GM18505 (cell line): ENCODE data around the gene JMY.
"Not testable (repeated sequence)": the region's sequence is repeated elsewhere in the genome, so short reads cannot be mapped to it uniquely, and the experiment has no call there.

ENCODE experiments used
- ATAC-seq: cut with Tn5 transposase; IDR thresholded peaks from one replicate; pipeline ENCODE4 v1.9.1; 2021; ENCODE audit not compliant: unreplicated experiment
- POLR2A ChIP-seq: IDR thresholded peaks from 4 replicates; pipeline ENCODE4 v1.6.1; 2011; ENCODE audit warnings: borderline replicate concordance; ENCODE audit not compliant: insufficient read depth, insufficient read length; ENCODE audit errors: extremely low read depth

JMY gene

DNA sequence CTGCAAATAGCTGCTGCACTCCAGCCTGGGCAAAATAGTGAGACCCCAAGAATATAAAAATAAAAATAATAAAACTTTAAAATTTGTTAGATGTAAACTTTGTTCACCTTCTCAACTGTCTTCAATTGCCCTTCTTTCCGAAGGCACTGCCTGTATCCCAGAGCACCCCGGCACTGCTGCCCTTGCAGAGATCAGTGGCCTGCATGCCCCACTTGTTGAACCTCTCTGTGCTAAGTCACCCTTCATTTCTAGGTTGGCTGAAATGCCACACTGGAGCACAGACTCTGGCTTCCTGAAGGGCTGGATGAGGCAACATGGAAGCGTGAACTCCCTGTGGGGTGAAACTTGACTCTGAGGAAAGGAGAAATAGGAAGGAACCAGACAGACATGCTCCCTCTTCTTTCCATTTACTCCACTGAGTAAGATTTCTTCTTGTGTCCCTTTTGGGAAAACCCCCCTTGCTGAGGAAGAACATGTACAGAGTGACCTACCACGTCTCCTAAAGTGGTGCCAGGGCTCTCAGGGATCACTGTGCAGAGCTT, 8.4 kb upstream of the JMY start:
- TF ChIP-seq POLR2A, result no peak
- ATAC-seq, result no peak

DNA sequence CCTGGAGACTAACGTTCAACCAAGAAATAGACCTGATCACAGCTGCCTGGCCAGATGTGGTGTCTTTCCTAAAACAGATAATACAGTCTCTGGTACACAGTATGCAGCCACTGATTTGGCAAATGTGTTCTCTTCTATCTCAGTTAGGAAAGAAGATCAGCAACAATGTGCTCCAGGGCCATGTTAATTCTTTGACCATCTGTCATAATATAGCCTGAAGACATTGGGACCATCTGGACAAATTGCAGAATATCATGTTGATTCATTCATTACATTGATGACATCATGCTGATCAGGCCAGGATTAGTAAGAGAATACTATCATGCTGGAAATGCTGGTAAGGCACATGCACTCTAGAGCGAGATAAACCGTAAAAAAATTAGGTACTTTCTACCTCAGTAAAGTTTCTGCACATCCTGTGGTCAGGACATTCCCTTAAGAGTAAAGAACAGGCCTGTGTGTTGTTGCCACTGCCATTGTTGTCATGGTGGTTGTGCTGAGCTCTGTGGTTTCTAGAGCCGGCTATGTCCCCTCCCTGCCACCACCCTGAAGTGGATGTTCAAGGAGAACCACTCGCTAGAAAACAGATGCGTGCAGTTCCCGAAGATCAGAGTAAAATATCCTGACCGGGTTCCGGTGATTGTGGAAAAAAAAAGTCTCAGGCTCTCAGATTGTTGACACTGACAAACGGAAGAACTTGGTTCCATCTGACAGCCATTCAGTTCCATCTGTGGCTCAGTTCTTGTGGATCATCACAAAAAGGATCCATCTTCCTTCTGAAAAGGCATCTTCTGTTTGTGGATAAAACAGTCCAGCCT, 6.4 kb upstream of the JMY start:
- ATAC-seq, result no peak
- no peak for TF ChIP-seq POLR2A

DNA sequence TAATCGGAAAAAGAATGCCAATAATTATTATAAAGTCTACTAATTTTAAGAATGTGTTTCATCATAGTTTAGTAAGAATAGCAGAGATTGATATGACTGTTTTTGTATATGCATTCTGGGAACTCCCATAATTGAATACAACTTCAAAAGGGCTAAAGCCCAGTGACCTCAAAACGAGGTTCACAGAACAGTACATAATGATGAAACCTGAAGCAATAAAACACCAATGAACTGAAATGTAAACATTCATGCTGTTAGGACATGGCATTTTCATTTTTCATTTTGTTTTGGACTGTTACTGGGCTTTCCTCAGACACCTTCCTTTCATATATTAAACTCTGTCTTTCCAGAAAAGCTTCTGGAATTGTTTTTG, 684 bp upstream of the JMY start:
- TF ChIP-seq POLR2A, result no peak
- peak; percentile 18 for ATAC-seq

DNA sequence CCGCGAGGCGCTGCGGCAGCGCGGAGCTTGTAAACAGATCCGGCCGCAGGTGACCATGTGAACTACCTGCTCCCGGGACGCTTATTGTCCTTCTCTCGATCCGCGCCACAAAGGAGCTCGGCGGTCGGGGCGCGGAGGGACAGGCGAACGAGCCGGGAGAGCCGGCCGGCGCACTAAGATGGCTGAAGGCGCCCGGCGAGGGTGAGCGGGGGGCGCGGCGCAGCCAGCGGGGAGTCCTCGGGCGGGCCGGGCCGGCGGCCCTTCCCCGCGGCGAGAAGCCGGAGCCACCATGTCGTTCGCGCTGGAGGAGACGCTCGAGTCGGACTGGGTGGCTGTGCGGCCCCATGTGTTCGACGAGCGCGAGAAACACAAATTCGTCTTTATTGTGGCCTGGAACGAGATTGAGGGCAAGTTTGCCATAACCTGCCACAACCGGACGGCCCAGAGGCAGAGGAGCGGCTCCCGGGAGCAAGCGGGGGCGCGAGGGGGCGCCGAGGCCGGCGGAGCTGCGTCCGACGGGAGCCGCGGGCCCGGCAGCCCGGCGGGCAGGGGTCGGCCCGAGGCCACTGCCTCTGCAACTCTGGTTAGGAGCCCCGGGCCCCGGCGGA, 535 bp downstream of the JMY start:
- TF ChIP-seq POLR2A, result no peak
- peak; percentile 16 for ATAC-seq

DNA sequence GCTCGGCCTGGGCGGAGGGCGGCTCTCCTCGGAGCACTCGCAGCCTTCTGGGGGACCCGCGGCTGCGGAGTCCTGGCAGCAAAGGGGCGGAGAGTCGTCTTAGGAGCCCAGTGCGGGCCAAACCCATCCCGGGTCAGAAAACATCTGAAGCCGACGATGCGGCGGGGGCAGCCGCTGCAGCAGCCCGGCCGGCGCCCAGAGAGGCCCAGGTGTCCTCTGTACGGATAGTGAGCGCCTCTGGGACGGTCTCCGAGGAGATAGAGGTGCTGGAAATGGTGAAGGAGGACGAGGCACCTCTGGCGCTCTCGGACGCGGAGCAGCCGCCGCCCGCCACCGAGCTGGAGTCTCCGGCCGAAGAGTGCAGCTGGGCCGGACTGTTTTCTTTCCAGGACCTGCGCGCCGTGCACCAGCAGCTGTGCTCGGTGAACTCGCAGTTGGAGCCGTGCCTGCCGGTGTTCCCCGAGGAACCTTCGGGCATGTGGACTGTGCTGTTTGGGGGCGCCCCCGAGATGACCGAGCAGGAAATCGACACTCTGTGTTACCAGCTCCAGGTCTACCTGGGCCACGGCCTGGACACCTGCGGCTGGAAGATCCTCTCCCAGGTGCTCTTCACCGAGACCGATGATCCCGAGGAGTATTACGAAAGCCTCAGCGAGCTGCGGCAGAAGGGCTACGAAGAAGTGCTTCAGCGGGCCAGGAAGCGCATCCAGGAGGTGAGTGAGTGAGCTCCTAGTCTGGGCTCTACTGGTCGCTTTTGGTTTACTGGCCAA, 1.2 kb downstream of the JMY start:
- peak; percentile 14 for ATAC-seq
- peak; percentile 34 for TF ChIP-seq POLR2A

DNA sequence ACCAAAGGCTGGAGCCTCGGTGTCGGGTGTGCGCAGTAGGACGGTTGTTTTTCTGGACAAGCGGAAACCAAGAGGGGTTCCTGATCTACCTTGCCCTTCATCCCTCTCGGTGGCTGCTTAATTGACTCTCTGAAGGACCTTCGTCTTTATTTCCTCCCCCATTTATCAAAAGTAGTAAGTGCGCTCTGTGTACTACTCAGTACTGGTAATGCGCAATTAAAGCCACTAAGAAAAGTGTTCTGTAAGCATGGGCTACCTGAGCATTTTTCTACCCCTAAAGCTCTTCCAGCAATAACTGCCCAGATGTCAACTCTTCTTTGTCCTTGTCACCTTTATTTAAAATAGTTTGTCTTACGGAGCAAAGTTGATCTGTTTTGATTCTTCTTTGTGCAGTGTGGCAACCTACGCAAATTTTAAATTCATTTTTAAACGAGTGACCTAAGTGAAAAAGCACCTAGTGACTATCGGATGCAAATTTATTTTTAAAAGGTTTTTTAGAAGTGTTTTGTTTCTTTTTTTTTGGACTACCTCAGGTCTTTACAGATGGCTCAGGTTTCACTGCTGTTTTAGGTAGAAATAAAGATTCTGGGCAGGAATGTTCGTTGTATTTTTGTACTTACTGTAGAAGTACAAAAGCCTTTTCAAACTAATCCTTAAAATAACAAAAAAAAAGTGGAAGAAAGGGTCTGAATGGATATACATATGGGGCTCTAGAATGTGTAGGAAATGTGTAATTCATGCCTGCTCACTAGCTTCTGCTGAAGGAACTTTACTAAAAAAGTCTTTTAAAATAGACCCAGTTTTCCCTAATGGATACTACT, 2.0 kb downstream of the JMY start:
- no peak for ATAC-seq

DNA sequence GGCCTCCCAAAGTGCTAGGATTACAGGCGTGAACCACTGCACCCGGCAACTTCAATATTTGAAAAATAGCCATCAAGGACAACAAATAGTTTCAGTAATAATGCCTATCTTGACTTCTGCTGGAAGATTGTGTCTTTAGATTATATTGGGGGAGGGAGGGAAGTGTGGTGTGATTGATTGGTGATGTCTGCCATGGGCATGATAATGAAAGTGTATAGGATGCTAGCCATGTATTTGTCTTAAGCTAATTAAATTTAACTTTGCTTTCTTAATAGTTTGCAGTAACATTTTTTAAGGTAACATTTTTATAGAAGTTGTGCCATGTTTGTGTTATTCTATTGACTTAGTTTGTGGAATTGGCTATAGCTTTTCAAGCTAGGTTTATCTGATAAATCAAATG, 4.6 kb downstream of the JMY start:
- ATAC-seq, result no peak
- TF ChIP-seq POLR2A, result no peak

More for the DNA sequence above, 2.0 kb downstream of the JMY start:
- no peak for TF ChIP-seq POLR2A

DNA sequence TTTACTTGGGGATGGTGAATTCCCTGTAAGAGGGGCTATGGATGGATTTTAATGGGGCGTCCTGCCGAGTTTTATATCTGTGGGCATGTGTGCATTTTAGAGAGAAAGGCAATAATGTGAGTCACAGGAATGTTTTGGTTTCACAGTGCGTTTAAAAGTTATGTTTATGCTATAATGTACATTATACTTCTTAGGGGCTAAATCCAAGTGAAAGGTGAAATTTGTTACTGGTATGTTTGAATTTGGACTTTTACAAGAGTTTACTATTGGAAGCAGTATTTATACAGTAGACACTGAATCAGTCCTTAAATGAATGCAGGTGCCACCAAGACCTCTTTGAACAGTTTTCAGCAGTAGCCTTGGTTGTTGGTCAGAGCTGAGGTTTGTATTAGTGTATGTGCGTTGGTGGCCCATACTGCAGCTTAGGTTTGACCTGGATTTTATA, 5.6 kb downstream of the JMY start:
- no peak for TF ChIP-seq POLR2A
- no peak for ATAC-seq

DNA sequence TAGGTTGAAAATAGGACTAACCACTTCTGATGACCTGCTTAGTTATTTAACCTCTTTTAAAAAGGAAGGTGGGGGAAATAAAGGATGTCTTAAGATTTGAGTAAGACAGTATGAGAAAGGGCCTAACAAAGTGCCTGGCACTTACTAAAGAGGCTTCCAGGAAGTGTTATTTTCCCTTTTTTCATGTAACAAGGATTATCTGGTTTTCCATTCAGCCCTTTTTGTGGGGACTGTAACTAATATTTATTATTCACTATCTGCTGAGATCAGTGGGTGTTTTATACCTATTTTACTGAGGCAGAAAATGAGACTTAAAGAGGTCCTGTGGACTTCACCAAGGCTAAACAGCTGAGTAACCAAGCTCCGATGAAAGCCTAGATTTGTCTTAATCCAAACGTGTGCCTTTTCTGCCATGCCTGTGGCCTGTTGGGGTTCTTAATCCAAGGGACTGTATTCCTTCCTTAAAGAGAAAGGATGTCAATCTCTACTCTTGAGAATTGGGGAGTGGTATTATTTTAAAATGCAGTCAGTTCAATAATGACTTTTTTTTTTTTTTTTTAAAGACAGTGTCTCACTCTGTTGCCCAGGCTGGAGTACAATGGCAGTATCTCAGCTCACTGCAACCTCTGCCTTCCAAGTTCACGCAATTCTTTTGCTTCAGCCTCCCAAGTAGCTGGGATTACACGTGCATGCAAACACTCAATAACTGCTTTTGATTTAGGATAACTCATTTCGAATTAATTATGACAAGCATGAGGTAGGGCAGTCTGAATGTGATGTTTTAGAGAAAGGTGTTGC, 6.5 kb downstream of the JMY start:
- TF ChIP-seq POLR2A, result no peak
- ATAC-seq, result no peak

DNA sequence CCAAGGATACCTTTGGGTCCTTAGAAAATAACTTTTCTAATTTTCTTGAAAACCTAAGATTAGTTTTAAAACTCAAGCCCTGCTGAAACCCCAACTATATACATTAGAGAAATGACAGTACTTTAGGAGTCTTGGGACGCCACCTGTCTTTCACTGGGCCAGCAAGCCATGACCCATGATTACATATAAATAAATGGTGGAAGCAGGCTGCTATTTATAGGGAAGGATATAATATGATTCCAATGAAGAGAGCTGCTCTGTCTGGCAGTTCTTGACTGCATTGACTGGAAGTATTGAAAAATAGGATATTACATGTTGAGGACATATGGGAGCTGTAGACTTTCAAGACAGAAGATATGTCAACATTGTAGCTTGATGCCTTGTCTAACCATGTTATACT, 7.3 kb downstream of the JMY start:
- ATAC-seq, result no peak
- no peak for TF ChIP-seq POLR2A

DNA sequence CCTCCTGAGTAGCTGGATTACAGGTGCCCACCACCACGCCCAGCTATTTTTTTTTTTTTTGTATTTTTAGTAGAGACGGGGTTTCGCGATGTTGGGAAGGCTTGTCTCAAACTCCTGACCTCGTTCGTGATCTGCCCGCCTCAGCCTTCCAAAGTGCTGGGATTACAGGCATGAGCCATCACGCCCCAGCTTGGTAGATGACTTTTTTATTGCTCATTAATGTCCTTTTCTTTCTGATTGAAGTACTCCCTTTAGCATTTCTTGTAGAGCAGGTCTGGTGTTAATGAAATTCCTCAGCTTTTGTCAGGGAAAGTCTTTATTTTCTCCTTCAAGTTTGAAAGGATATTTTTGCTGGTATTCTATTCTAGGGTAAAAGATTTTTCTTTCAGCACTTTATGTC, 18.1 kb downstream of the JMY start:
- ATAC-seq, result not testable (repeated sequence)
